GM21423 (cell line): Measurements from ENCODE around the gene RETREG1.

Source experiments
- ATAC-seq: cut with Tn5 transposase; IDR thresholded peaks from one replicate; pipeline ENCODE4 v1.9.1; 2021; ENCODE audit warnings: mild to moderate bottlenecking, moderate library complexity; ENCODE audit not compliant: unreplicated experiment

The RETREG1 gene

DNA sequence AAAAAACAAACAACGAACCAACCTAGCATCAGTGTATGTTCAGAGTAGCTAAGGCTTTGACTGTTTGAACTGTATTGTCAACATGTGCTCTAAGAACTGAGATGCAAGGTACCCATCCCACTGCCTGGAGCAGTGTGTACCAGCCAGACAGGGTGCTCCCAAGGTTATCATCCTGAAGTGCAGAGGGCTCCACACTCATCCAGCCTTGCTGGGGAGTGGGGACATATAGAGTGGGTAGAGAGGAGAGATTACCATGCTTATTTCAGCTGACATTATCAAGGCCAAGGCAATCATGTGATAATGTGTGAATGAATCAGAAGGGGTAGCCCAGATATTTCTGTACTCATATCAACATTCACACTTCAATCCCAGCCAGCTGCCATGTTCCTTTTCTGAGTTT, 82.5 kb downstream of the RETREG1 start:
- ATAC-seq: no peak

DNA sequence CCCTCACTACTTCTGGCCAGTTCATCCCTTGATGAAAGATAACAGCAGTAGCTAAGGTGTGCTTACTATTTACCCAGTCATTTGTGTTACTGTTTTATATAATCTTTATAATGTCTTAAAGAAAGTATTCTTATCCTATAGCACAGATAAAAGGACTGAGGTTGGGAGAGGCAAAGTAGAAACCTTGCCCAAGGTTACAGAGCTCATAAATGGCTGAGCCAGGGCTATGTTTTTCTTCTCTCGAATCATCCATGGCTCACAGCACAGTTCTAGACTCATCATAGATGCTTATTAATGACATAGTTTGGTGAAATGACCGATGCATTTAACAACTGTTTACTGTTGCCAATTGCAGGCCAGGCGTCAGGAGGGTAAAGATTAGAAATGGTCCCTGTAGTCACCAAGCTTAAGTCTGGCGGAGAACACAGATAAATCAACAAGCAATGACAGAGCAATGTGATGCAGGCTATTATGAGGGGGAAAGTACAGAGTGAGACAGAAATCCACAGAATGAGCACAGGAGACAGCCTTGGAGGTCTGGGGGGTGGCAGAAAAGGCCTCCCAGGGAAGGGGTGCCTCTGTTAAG, 85.6 kb downstream of the RETREG1 start:
- ATAC-seq: no peak

DNA sequence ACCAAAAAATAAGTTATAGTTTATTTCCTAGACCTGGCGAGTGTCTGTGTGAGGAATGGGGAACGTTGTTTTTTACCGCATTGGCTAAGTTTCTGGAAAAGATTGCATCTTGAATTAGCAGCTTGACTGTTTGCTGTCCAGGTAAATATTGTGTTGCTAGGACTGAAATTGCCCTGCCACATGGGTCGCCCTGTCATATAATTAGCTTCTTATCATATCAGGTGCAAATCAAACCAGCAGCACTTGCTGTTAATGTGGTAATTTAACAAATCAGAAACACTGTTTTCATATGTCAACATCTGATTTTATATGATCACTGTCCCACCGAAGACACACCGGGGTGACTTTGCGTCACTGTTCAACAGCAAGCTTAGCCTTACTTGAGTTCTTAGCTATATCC, 87.5 kb downstream of the RETREG1 start:
- no peak for ATAC-seq

DNA sequence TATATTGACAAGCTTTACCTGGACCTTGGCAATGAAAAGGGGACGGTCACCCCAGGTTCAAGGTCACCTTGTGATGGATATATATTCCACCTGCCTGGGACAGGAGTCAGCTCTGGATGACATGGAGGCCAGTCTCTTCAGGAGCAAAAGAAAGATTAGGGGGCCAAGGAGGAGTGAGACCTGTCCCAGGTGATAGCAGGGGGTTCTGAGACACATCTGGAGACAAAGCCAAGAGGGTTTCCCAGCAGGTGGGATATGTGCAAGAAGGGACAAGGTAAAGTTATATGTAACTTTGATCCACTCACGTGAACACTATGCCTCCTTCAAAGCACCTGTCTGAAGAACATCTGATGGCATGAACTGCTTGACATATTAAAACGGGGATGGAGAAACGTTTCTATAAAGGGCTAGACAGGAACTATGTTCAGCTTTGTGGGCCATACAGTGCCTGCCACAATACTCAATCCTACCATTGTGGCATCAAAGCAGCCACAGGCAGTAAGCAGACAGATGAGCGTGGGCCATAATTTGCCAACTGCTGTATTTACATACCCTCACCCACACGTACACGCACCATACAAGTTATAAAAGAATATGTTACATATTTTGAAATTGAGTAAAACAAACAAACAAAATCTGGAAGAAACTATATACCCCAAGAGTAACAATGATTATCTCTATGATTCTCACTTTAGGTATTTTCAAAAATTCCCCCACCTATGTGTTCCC, 88.3 kb downstream of the RETREG1 start:
- no peak for ATAC-seq

DNA sequence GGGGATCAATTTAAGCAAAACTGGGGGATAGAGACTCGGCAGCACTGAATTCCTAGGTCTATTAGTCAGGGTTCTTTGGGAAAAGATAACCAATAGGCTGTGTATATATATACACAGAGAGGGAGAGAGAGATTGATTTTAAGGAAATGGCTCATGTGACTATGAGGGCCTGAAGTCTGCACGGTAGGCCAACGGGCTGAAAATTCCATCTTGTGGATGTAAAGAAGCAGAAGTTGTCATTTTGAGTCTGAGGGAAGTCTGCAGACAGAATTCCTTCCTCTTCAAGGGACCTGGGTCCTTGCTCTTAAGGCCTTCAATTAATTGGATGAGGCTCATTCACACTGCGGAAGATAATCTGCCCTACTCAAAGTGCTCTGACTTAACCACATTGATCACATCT, 91.1 kb downstream of the RETREG1 start:
- ATAC-seq: no peak

DNA sequence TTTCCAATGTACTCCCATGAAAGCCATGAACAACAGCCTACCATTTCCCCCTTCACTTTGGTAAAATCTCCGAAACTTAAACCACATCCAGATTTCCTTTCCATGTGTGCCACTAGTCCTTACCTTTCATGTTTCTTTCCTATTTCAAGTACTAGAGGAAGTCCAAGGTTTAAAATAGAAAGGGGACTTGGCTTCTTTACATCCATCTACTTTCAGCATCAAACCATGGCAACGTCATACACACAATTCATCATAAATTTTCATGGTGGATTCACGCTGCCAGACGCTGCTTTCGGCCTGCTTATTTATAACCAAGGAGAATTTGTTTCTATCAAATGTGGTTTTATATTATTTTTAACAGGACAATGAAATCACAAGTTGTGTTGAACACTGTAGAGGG, 92.5 kb downstream of the RETREG1 start:
- no peak for ATAC-seq

DNA sequence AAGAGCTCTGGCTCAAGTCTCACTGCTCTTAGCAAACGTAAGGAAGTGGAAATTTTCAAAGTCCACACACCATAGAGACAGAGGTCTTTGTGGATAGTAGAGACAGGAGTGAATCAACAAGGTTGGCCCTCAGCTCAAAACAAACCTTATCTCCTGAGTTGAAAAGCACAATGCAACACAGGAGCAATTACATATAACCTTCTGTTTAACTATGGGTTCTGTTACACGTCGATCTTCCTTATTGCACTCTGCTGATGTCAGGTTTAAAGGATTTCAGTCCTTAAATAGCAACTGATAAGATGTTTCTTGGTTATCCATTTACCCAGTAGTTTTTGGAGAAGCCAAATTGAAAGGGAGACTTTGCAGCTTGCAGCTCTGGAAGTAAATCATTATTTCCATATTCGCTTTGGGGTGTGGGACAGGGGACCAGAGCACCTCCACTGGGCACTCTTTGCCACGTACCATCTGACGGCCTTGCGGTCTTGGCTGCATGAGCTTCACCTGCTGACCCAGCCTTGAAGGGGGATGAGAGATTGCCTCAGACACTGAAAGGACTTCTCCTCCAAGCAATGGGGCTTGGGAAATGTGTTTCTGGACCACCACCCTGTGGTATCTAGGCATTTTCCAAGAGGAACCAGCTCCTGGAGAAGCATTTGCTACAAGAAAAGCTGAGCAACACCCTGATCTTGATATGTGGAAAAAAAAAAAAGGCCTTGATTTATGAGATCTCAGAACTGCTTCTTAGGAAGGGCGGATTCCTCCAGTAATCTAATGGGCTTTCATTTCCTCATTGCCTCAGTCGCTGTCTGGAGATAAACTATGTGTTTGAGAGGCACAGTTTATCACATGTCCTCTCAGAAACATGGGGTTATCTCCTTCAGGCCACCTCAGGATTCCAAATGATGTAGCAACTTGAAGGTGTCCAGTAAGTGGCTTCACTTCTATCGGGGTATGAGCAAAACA, 95.0 kb downstream of the RETREG1 start:
- no peak for ATAC-seq

DNA sequence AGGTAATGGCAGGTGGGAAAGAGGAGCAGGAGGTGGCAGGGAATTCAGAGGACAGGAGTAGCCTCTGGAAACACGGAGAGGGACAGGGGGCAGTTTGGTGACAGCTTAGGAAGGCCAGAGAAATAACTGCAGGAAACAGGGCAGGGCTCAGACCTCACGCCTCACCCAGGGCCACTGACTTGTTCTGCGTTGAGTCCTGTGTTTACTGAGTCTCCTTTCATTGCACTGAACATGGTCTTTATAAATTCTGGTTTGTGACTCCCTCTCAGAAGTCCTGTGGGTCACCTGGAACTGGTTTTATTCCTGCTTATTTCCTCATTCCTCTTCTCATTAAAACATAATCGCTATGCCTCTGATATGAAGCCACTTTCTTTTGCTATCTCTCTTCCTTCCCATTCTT, 96.0 kb downstream of the RETREG1 start:
- ATAC-seq: no peak

DNA sequence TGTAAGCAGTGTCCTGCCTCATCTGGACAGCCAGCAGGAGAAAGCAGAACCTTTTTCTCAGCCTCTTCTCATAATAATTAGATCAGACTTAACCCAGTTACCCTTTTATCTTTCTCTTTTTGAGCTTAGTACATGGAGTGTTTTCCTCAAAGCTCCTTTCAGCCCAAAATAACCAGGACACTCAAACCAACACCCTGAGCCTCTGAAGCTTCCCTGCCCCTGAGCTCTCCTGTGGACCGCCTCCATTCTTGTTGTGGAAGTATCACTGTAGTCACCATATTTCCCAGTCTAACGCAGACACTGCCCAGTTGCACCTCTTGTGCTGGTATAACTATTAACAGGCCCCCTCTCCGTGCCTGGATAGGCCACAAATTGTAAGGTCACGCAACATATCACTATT, 97.4 kb downstream of the RETREG1 start:
- no peak for ATAC-seq

DNA sequence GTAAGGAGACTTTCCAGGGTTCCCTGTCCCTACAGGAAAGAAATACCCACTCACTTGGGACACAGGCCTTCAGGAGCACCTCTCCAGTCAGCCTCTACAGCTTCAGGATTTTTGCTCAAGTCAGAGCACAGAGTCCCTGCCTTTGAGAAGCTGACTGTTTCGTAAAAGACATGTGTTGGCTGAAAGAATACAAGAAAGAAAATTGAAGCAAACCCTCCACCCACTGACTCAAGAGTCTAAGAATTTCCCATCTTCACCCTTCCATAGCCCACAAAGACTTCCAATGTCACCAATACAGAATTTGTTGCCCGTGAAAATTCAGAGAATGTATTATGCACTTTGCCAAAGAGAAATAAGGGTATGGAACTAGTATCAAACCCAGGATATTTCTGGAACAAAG, 98.2 kb downstream of the RETREG1 start:
- no peak for ATAC-seq

DNA sequence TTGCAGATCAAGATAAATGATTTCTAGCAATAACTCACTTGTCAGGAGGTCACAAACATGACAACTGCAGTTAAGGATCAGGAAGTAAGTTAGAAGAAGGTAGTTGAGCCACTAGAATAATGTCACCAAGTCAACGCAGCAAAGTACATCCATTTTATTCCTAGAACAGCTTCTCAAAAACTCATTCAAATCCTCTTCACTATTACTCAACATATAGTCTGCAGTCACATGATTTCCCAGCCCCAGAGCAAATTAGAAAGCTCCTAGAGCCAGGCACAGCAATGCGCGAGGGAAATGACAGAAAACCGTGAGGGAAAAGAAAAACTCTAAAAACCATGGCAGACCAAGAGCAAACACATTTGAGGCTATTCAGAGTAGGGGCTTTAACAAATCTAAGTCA, 101.3 kb downstream of the RETREG1 start:
- ATAC-seq: no peak

DNA sequence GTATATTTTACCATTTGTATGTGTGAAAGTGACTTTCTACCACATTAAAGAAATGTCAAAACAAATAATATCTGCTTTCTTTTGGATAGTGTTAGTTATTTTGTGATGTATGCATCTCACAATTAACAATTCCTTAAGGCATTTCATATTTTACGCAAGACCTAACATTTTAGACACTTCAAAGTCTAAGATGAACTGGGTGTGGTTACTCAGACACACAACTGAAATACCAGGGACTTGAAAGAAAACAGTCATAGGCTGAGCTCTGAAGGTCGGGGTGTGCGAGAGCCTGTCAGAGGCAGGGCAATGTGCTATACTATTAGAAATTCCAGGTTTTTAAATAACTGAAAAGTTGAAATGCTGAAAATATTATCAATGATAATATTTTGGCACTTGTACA, 106.7 kb downstream of the RETREG1 start:
- ATAC-seq: no peak

DNA sequence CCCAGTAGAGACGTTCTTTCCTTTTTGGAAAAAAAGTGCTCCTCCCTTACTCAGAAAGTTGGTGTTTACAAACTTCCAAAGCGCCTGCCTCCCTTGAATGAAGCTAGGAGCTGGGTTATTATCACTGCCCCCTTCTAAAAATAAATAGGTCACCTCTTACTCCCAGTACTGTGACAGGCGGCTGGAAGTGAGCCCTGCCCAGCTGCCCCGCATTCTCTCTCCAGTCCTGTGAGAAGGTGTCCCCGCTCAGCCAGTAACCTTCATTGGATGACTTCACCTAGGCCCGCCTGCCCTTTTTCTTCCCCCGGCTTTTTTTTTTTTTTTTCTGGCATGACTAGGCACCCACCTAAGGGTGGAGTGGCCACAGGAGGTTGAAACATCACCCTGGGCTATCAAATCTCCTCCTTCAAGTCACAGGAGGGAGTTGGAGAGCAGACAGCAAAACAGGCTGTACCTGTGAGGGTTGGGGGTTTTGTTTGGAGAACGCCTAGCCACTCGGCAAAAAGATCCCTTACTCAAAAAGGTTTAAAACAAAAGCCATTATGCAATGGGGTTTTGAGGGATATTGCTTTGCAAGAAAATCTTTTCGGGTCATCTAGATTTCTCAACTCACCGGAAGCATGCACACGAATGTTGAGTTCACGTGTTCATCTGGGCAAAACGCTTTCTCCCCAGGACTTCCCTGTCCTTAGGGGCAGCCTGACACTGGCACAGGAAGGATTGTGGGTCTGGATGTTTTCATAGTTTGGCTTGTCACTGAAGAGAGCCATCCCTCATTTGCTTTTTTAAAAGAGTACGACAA, 107.9 kb downstream of the RETREG1 start:
- ATAC-seq: no peak

DNA sequence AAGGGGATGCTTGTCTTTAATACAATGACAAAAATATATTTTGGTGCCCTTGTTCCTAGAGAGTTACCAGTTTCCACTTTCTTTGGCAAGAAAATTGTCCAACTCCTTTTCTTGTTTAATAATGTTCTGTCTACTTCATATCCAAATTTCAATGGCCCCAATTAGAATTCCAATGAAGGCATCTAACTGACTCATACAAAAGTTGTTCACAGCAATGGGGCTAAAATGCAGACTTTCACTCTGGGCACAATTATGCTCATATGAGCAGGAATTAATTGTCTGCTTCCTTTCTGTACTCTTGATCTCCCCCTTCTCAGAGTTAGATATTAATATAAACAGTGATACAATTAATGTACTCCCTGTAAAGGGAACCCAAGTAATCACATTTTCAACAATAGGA, 109.1 kb downstream of the RETREG1 start:
- ATAC-seq: no peak

DNA sequence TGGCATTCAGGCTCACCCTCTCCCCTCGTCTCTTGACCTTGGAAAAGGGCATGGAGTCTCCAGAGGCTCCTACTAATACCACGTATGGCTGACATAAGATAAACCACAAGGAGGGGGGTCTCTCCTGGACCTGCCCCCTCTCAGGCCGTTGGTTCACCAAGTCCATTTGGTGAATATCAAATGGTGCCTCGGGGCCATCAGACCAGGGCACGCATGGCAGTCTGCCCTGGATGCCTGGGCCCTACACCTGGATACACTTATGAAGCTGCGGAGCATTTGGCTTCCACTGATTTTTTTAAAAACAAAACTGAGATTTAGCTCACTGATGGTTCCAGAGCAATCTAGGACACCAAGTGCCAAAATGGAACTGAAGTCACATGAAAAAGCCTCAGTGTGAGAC, 110.9 kb downstream of the RETREG1 start:
- ATAC-seq: no peak

DNA sequence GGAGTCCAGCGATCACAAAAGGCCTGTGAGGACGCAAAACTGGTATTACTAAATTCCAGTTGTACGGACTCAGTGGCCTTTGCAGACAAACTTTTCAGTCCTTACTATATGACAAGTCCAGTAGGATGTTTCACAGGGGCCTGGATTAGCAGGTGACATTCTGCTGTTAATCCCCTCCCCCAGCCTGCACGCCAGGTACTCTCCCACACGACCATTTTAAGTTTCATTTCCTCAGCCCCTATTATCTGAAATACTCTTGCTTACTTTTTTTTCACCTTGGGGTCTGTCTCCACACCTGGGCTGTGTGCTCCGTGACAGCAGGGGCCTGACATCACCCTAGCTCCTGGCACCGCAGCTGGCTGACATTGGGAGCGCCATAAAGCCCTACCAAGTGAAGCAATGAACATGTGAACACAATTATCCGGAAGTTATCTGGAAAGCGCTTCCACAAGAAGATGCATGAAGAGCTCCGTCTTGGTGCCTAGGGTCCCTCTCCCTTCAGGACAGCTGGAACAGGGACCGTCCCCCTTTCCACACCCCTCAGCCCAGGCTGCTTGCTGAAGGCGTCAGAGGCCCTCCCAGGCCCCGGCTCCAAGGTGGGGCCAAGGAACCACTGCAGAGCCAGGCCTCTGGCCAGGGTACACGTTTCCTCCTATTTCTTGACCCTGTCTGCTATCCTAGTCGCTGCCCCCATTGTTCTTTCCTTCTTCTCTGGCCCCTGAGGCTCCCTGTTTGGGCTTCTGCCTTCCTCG, 111.5 kb downstream of the RETREG1 start:
- no peak for ATAC-seq

DNA sequence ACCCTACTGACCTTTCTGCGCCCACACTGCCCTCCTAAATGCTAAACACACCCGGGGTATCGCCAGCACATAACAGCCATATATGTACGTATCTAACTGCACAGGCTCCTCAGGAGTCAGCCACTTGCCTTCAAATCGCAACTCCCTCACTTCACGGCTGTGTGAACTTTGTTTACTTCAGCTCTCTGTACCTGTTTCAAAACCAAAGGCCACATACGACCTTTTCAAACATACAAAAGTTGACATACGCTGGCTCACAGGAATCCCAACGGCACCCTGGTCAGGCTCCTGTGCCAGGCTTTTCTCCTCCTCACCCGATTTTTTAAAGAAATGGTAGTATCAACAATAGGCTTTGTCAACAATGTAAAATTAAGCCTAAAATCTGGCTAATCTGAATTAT, 112.2 kb downstream of the RETREG1 start:
- ATAC-seq: no peak

DNA sequence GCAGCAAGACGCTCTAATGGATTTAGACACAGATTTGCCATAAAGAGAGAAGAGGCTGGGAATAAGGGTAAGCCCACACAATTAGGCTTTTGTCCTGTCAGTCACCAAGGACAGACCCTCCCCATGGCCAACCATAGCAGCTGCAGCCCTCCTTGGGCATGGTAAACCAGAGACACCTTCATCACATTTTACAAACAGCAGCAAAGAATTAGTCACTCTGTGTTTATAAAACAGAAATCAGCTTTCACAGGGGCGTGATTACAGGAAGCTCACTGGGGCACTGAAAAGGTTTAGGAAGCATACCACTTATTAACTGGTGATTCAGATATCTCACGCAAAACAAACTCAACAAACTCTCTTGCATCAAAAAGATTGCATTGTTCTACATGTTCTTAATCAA, 113.9 kb downstream of the RETREG1 start:
- no peak for ATAC-seq

DNA sequence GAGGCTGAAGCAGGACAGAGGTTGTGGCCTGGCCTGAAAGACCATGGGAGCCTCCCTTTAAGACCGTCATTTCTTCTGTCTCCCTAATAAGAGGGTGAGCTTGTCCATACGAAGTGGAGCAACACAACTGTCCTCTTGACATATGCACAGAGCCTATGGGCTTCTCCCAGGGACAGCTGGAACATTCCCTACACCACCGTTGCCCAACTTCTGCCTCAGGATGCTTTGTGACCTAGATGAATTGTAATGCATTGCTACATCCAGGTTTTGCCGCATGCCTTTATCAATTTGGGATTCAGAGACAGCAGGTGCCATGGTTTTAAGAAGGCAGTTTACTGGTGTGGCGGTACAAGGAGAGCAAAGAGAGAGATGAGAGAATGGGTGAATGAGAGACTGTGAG, 116.8 kb downstream of the RETREG1 start:
- no peak for ATAC-seq

DNA sequence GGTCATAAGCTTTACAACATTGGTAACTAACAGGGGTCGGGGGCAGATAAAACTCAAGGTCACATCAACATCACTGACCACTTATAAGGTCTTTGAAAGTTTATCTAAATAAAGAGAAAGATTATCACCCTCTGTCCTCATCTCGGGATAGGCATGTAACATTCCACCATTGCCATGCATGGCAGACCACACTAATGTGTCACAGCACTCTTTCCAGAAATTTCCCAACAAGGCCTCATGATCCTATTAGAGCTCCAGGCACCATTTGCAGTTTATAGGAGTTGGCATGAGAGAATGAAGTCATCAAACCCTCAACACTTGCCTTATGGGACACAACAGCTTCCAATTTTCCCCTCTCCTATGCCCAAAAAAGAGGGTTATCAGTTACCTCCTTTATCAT, 119.3 kb downstream of the RETREG1 start:
- ATAC-seq: no peak
